Testis (tissue), 3 donors: ENCODE measurements around the gene TRPM3. TPM values are rescaled to one million over a fixed set of nuclear protein-coding genes. Genes with fewer than 3 reads are reported as not detected.

ENCODE experiments used
- DNase-seq: peaks from one replicate; pipeline ENCODE4 v3.0.0-alpha.2; 2019
- H3K27ac ChIP-seq, 2 donors: fragments of 200-600 bp; sonication (generic); one replicate each; pipeline ENCODE4 v1.5.1; 2019
- H3K27me3 ChIP-seq: fragments of 200-600 bp; sonication (generic); one replicate; pipeline ENCODE4 v1.5.1; 2019
- H3K36me3 ChIP-seq: fragments of 200-600 bp; sonication (generic); one replicate; pipeline ENCODE4 v1.5.1; 2017; ENCODE audit warnings: low read depth; ENCODE audit errors: missing control alignments
- H3K4me1 ChIP-seq: fragments of 200-600 bp; sonication (generic); one replicate; pipeline ENCODE4 v1.5.1; 2019
- H3K4me3 ChIP-seq, 2 donors: fragments of 200-600 bp; sonication (generic); one replicate each; pipeline ENCODE4 v1.5.1; 2017 to 2019
- H3K9me3 ChIP-seq: fragments of 200-600 bp; sonication (generic); one replicate; pipeline ENCODE4 v1.5.1; 2017
- POLR2A ChIP-seq: fragments of 450-650 bp; IDR thresholded peaks from one replicate; pipeline ENCODE4 v1.6.1; 2017; ENCODE audit warnings: antibody characterized with exemption, mild to moderate bottlenecking, moderate library complexity
- WGBS, 2 donors: methylation state at CpG; one replicate each; pipeline ENCODE4 v1.1.5; 2018; 5-methylcytosine and 5-hydroxymethylcytosine counted together
- intact Hi-C: fragments of 100-400 bp; cut with DNase I; formaldehyde crosslinking; loops from one replicate; pipeline ENCODE4 v1.15.1; 2023; ENCODE audit warnings: low total_unique reads
- polyA plus RNA-seq: library from polyadenylated mRNA; stranded (reverse); fragments of 350-450 nt; fragmentation: Illumina TruSeq; extraction: RNeasy Lipid Tissue Mini Kit (QIAGEN cat#74804); gene quantifications from one replicate; pipeline ENCODE4 v1.2.3, GENCODE V29; 2014; ENCODE audit warnings: low read depth, low replicate concordance; ENCODE audit not compliant: insufficient read depth
- total RNA-seq, 2 donors: library from RNA; depleted of rRNA; stranded (reverse); fragments of >200 nt; gene quantifications; one replicate each; pipeline ENCODE4 v1.2.3, GENCODE V29; 2016
- TF ChIP-seq, protein P1 (sequence below), 3 experiments: fragments of 450-650 bp in 2 of 3; fragments of 200-600 bp in 1 of 3; sonication (generic) in 1 of 3; IDR thresholded peaks; one replicate each; pipeline ENCODE4 v1.5.1; 2016 to 2019; ENCODE audit warnings: antibody characterized with exemption in 3 of 3, mild to moderate bottlenecking in 2 of 3, moderate library complexity in 1 of 3

TRPM3 gene
- total and polyA plus RNA-seq, 3 donors from 2014 or later = 4.1 to 54.3 (median 43.9) TPM

DNA sequence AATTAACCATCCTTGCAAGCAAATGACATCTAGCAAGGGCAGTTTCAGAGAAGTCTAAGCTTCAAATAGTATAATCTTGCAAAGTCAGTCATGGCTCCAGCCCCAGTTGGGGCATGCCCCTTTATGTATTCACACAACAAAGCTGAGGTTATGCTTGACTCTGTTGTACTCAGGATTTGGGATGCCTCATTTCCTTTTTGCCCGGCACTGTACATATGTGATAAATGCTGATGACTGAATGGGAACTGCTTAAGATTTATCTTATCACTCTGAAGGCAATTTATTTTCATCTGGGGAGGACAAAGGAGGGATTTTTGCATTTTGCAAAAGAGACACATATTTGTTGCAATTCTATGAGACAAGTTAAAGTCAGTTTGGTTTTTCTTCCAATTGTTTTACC, 219.2 kb downstream of the TRPM3 start:
- Histone ChIP-seq H3K4me3 (no peak overlapping the region), H3K9me3 (no peaks in the 10 kb centered on the region), H3K27ac (no peak overlapping the region), H3K27me3 (no peaks in the 10 kb centered on the region), H3K4me1 (no peaks in the 10 kb centered on the region), H3K36me3 (no peaks in the 10 kb centered on the region)
- no peak for DNase-seq
- TF ChIP-seq, protein P1, sequence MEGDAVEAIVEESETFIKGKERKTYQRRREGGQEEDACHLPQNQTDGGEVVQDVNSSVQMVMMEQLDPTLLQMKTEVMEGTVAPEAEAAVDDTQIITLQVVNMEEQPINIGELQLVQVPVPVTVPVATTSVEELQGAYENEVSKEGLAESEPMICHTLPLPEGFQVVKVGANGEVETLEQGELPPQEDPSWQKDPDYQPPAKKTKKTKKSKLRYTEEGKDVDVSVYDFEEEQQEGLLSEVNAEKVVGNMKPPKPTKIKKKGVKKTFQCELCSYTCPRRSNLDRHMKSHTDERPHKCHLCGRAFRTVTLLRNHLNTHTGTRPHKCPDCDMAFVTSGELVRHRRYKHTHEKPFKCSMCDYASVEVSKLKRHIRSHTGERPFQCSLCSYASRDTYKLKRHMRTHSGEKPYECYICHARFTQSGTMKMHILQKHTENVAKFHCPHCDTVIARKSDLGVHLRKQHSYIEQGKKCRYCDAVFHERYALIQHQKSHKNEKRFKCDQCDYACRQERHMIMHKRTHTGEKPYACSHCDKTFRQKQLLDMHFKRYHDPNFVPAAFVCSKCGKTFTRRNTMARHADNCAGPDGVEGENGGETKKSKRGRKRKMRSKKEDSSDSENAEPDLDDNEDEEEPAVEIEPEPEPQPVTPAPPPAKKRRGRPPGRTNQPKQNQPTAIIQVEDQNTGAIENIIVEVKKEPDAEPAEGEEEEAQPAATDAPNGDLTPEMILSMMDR (IDR thresholded peaks at IDR 0.05) = no peak
- TF ChIP-seq POLR2A = no peak
- intact Hi-C loops = no loop called here
- 39 to 56% methylated on average over 1 of the region's 1 CpG for WGBS, 2 donors

DNA sequence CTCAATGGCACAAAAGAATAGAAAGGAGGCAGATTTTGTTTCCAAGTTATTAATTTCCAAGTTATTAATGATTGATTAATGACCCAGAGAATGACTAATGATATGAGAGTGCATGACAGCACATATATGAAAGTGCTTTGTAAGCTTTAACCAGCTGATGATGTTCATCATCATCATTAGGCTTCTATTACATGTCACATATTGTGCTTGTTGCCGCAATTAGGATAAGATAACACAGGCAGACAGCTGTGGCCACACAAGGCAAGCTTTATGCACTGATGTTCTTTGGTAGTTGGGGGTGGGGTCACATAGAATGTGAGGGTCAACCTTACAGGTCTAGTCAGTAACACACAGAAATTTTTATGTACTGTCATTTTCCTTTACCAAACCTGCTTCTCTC, 219.7 kb downstream of the TRPM3 start:
- 44 to 71% methylated on average over 1 of the region's 1 CpG for WGBS, 2 donors

DNA sequence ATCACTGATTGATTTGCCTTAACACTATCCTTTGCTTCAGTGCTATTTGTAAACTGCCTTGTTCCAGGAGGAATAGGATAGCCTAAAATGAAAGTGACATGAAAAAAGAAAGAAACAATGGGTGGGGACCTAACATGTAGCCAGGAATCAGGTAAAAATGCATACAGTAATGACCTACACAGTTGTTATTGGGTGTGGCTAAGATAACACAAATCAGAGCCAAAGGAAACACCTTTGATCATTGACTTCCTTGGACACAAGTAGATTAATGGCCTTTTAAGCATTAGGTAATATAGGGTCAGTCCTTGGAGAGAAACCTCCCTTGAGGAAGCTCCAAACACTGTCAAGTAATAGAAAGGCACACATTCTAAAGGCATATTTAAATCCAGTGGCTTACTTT, 220.4 kb downstream of the TRPM3 start:
- no peaks in the 10 kb centered on the region for H3K4me1 ChIP-seq
- H3K27me3 ChIP-seq = no peaks in the 10 kb centered on the region
- no peak for TF ChIP-seq POLR2A
- TF ChIP-seq, protein P1 (IDR thresholded peaks at IDR 0.05) = no peak
- H3K4me3 ChIP-seq = no peak overlapping the region
- no peaks in the 10 kb centered on the region for H3K36me3 ChIP-seq
- intact Hi-C loops = no loop called here
- H3K27ac ChIP-seq = no peak overlapping the region
- no peaks in the 10 kb centered on the region for H3K9me3 ChIP-seq
- DNase-seq = no peak

More for the DNA sequence above, 219.7 kb downstream of the TRPM3 start:
- Histone ChIP-seq H3K36me3 (no peaks in the 10 kb centered on the region), H3K27me3 (no peaks in the 10 kb centered on the region), H3K27ac (no peak overlapping the region), H3K4me1 (no peaks in the 10 kb centered on the region), H3K9me3 (no peaks in the 10 kb centered on the region), H3K4me3 (no peak overlapping the region)
- intact Hi-C loops = no loop called here
- DNase-seq = no peak
- TF ChIP-seq, protein P1 (IDR thresholded peaks at IDR 0.05) = no peak
- no peak for TF ChIP-seq POLR2A

DNA sequence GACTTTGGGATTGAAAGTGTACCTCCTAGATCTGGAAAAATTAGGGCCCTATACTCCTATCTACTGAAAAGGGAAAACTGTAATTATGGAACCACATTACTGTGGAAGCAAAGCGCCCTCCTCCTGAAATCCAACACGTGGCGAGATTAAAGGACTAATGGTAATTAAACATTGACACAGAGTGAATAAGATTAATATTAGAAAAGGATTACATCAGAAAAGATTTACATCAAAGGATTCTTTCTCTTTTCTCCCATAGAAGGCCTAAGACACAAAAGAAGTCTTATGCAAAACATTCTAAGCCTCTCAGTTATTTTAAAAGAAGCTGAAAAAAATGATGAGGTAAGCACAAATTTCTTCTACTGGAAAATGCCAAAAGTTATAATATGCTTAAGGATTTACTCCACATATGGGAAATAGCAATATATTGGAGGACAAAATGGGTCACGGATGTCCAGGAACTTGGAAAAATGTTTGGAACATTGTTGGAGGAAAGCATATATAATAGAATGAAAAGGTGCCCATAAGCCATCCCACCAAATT, 227.8 kb downstream of the TRPM3 start:
- no peak for DNase-seq
- Histone ChIP-seq H3K4me3 (no peak overlapping the region), H3K4me1 (no peaks in the 10 kb centered on the region), H3K9me3 (no peaks in the 10 kb centered on the region), H3K27me3 (no peaks in the 10 kb centered on the region), H3K36me3 (no peaks in the 10 kb centered on the region), H3K27ac (no peak overlapping the region)
- TF ChIP-seq POLR2A = no peak
- TF ChIP-seq, protein P1 (IDR thresholded peaks at IDR 0.05) = no peak
- 80 to 83% methylated on average over 4 of the region's 4 CpGs for WGBS, 2 donors
- intact Hi-C loops = no loop called here

DNA sequence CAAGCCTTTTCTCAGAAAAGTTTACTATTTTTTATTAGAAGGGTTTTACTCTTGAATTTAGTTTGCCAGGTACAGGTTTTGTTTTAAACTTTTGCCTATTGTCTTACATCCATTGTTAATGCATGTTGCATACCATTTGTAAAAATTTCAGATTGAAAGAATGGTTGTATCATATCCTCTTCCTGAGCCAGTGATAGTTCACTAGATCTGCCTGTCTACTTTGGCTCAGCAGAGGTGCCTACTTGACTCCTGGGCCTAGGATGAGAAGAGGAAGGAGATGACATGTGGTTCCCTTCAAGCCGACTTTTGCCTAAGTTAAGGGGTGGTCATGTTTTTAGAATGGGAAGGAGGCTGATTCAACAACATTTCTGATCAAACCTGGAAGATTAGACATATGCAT, 232.9 kb downstream of the TRPM3 start:
- WGBS, 2 donors = 93% methylated on average over 1 of the region's 1 CpG

More for the DNA sequence above, 232.9 kb downstream of the TRPM3 start:
- H3K4me3 ChIP-seq = no peak overlapping the region
- no peaks in the 10 kb centered on the region for H3K4me1 ChIP-seq
- TF ChIP-seq, protein P1 (IDR thresholded peaks at IDR 0.05) = no peak
- TF ChIP-seq POLR2A = no peak
- no peaks in the 10 kb centered on the region for H3K36me3 ChIP-seq
- intact Hi-C loops = no loop called here
- DNase-seq = no peak
- no peaks in the 10 kb centered on the region for H3K9me3 ChIP-seq
- H3K27ac ChIP-seq = no peak overlapping the region
- no peaks in the 10 kb centered on the region for H3K27me3 ChIP-seq
